Measurements from ENCODE around the gene GSTK1.

The GSTK1 gene

DNA sequence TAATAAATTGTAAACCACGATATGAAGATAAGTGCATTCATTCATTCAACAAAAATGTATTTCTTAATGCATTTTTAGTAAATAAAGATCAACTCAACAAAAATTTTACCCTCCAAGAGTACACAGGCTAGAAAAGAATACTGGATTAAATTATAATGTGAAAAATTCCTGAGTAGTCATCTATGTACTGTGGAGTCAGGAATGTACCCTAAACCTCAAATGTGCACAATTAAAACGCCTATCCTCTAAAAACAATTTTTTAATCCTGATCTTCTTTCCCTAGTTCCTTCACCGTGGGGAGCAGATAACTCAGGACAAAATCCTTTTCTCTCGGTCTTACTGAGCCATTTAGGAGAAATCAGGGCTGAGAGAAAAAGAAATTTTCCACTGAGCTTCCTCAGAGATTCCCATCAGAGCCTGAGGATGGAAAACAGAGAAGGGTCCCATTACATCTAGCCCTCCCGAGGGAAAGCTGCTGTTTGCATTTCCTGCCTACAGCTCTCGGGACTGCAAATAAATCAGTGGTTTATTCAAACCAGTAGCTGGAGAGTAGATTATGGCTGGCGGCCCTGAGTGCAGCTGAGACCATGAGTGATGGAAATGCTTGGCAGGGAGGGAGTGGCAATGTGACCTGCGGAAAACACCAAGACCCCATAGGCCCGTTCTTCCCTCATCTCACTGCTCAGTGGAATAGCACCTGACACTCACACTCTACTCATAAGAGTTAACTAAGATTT lies 34.0 kb upstream of the GSTK1 start:
- TF ChIP-seq, protein P1, sequence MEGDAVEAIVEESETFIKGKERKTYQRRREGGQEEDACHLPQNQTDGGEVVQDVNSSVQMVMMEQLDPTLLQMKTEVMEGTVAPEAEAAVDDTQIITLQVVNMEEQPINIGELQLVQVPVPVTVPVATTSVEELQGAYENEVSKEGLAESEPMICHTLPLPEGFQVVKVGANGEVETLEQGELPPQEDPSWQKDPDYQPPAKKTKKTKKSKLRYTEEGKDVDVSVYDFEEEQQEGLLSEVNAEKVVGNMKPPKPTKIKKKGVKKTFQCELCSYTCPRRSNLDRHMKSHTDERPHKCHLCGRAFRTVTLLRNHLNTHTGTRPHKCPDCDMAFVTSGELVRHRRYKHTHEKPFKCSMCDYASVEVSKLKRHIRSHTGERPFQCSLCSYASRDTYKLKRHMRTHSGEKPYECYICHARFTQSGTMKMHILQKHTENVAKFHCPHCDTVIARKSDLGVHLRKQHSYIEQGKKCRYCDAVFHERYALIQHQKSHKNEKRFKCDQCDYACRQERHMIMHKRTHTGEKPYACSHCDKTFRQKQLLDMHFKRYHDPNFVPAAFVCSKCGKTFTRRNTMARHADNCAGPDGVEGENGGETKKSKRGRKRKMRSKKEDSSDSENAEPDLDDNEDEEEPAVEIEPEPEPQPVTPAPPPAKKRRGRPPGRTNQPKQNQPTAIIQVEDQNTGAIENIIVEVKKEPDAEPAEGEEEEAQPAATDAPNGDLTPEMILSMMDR (IDR thresholded peaks at IDR 0.05; ENCODE audit: insufficient read depth, low read length, poor library complexity, severe bottlenecking), result no peak
- Histone ChIP-seq H3K36me3 (ENCODE audit: control insufficient read depth, insufficient read depth, low read length) (no peaks in the 10 kb centered on the region), H3K27me3 (replicated peaks; ENCODE audit: control insufficient read depth, insufficient read depth, low read length) (no peaks in the 10 kb centered on the region; the same call in 1 of the 2 replicates), H3K4me3 (replicated peaks; ENCODE audit: low read depth, low read length) (no peak overlapping the region)
- DNase-seq (ENCODE audit: extremely low read depth, insufficient read length), result no peak

DNA sequence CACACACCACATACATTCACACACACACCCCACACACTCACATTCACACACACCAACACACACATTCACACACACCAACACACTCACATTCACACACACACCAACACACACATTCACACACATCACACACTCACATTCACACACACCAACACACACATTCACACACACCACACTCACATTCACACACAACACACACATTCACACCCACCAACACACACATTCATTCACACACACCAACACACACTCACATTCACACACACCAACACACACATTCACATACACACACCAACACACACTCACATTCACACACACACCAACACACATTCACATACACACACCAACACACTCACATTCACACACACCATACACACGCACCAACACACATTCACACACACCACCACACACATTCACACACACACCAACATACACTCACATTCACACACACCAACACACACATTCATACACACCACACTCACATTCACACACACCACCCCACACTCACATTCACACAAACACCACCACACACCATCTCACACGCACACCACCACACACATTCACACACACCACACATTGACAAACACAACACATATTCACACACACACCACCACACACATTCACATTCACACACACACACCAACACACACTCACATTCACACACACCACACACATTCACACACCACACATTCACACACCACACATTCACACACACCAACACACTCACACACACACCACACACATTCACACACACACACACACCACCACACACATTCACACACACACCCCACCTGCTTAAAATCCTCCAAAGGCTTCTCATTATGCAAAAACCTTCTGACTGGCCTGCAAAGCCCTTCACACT lies 32.4 kb upstream of the GSTK1 start:
- Histone ChIP-seq H3K27me3 (replicated peaks; ENCODE audit: control insufficient read depth, insufficient read depth, low read length) (no peaks in the 10 kb centered on the region; the same call in 1 of the 2 replicates), H3K36me3 (ENCODE audit: control insufficient read depth, insufficient read depth, low read length) (no peaks in the 10 kb centered on the region), H3K4me3 (replicated peaks; ENCODE audit: low read depth, low read length) (no peak overlapping the region)
- TF ChIP-seq, protein P1 (IDR thresholded peaks at IDR 0.05; ENCODE audit: insufficient read depth, low read length, poor library complexity, severe bottlenecking), result no peak
- DNase-seq (ENCODE audit: extremely low read depth, insufficient read length), result no peak

DNA sequence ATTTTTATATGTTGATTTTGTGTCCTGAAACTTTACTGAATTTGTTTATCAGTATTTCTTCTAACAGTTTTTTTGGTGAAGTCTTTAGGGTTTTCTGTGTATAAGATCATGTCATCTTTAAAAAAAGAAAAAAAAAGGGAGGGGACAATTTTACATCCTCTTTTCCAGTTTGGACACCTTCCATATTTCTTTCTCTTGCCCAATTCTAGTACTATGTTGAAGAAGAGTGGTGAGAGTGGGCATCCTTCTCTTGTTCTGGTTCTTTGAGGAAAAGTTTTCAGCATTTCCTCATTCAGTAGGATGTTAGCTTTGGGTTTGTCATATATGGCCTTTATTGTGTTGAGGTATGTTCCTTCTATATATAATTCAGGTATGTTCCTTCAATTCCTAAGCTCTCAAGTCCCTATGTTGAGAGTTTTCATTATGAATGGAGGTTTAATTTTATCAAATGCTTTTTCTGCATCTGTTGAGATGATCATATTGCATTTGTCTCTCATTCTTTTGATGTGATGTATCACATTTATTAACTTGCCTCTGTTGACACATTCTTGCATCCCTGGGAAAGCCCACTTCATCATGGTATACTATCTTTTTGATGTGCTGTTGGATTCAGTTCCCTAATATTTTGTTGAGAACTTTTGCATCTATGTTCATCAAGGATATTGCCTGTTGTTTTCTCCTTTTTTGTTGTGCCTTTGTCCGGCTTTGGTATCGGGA lies 29.3 kb upstream of the GSTK1 start:
- Histone ChIP-seq H3K27me3 (replicated peaks; ENCODE audit: control insufficient read depth, insufficient read depth, low read length) (no peaks in the 10 kb centered on the region), H3K36me3 (ENCODE audit: control insufficient read depth, insufficient read depth, low read length) (no peaks in the 10 kb centered on the region), H3K4me3 (replicated peaks; ENCODE audit: low read depth, low read length) (no peak overlapping the region)
- no peak for DNase-seq (ENCODE audit: extremely low read depth, insufficient read length)
- TF ChIP-seq, protein P1 (IDR thresholded peaks at IDR 0.05; ENCODE audit: insufficient read depth, low read length, poor library complexity, severe bottlenecking), result no peak

DNA sequence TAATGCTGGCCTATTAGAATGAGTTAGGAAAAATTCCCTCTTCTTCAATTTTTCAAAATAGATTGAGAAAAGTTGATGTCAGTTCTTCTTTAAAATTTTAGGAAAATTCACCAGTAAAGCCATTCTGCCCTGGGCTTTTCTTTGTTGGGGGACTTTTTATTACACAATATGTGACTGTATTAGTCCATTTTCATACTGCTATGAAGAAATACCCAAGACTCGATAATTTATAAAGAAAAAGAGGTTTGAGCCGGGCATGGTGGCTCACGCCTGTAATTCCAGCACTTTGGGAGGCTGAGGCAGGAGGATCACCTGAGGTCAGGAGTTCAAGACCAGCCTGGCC lies 28.7 kb upstream of the GSTK1 start:
- DNase-seq (ENCODE audit: extremely low read depth, insufficient read length), result no peak
- no peaks in the 10 kb centered on the region for H3K27me3 ChIP-seq (replicated peaks; ENCODE audit: control insufficient read depth, insufficient read depth, low read length)
- no peak overlapping the region for H3K4me3 ChIP-seq (replicated peaks; ENCODE audit: low read depth, low read length)
- no peaks in the 10 kb centered on the region for H3K36me3 ChIP-seq (ENCODE audit: control insufficient read depth, insufficient read depth, low read length)
- TF ChIP-seq, protein P1 (IDR thresholded peaks at IDR 0.05; ENCODE audit: insufficient read depth, low read length, poor library complexity, severe bottlenecking), result no peak

DNA sequence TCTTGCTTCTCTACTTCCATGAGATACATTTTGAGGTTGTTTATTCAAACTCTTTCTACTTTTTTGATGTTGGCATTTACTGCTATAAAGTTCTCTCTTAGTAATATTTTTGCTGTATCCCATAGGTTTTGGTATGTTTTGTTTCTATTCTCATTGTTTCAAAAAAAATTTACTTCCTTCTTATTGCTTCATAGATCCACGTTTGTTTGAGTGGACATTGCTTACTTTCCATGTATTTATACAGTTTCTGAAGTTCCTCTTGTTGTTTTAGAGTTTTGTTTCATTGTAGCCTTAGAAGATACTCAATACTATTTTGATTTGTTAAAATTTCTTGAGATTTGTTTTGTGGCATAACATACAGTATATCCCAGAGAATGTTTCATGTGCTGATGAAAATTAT lies 27.7 kb upstream of the GSTK1 start:
- Histone ChIP-seq H3K27me3 (replicated peaks; ENCODE audit: control insufficient read depth, insufficient read depth, low read length) (no peaks in the 10 kb centered on the region), H3K4me3 (replicated peaks; ENCODE audit: low read depth, low read length) (no peak overlapping the region), H3K36me3 (ENCODE audit: control insufficient read depth, insufficient read depth, low read length) (no peaks in the 10 kb centered on the region)
- TF ChIP-seq, protein P1 (IDR thresholded peaks at IDR 0.05; ENCODE audit: insufficient read depth, low read length, poor library complexity, severe bottlenecking), result no peak
- no peak for DNase-seq (ENCODE audit: extremely low read depth, insufficient read length)

Measured in GM06990 (cell line).